Neutrophil (primary cell): ENCODE data around the gene CDH26.

Experiments used
- H3K27ac ChIP-seq: fragments of 200-600 bp; sonication (generic); 2 replicates; pipeline ENCODE4 v1.5.1; 2016; ENCODE audit warnings: mild to moderate bottlenecking, moderate library complexity
- H3K27me3 ChIP-seq: fragments of 200-600 bp; sonication (generic); 2 replicates; pipeline ENCODE4 v1.6.0; 2016; ENCODE audit warnings: mild to moderate bottlenecking
- H3K36me3 ChIP-seq: fragments of 200-600 bp; sonication (generic); 2 replicates; pipeline ENCODE4 v1.5.1; 2017
- H3K4me1 ChIP-seq, 2 experiments: fragments of 200-600 bp in 1 of 2; sonication (generic) in 1 of 2; 1 replicate in 1 of 2; 2 replicates in 1 of 2; pipeline versions ENCODE4 v1.5.1 to v1.6.1; 2013 to 2016; ENCODE audit warnings: low read depth in 1 of 2, low read length in 1 of 2, mild to moderate bottlenecking in 1 of 2, moderate library complexity in 1 of 2; ENCODE audit not compliant: control insufficient read depth in 1 of 2, insufficient read depth in 1 of 2
- H3K4me3 ChIP-seq, 2 experiments: fragments of 200-600 bp in 1 of 2; sonication (generic) in 1 of 2; 1 replicate in 1 of 2; 2 replicates in 1 of 2; pipeline ENCODE4 v1.5.1; 2013 to 2016; ENCODE audit warnings: low read depth in 1 of 2, low read length in 1 of 2, mild to moderate bottlenecking in 1 of 2, moderate library complexity in 1 of 2
- H3K9me3 ChIP-seq: fragments of 200-600 bp; sonication (generic); 2 replicates; pipeline ENCODE4 v1.5.1; 2016
- TF ChIP-seq, protein P1 (sequence below): fragments of 200-600 bp; sonication (generic); IDR thresholded peaks from 2 replicates; pipeline ENCODE4 v1.5.1; 2016; ENCODE audit warnings: antibody characterized with exemption

Gene CDH26

DNA sequence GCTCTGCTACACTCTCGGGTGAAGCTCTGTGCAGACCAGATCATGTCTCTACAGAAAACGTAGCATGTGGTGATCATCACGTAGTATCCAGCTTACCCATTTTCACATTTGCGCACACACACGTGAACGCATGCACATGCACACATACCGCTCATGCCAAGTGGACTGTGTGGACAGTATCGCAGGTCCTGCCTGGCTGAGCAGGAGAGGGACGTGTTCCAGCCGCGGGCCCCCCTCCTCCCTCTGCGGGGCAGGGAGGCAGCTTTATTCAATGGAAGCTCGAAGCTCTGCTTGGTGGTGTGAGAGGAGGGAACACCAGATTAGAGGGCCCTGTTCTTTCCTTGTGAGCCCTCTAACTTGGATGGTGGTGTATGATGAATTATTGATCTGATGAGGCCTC lies 51.1 kb downstream of the CDH26 start:
- no peaks in the 10 kb centered on the region for H3K27me3 ChIP-seq
- no peaks in the 10 kb centered on the region for H3K36me3 ChIP-seq
- H3K9me3 ChIP-seq: no peaks in the 10 kb centered on the region
- TF ChIP-seq, protein P1, sequence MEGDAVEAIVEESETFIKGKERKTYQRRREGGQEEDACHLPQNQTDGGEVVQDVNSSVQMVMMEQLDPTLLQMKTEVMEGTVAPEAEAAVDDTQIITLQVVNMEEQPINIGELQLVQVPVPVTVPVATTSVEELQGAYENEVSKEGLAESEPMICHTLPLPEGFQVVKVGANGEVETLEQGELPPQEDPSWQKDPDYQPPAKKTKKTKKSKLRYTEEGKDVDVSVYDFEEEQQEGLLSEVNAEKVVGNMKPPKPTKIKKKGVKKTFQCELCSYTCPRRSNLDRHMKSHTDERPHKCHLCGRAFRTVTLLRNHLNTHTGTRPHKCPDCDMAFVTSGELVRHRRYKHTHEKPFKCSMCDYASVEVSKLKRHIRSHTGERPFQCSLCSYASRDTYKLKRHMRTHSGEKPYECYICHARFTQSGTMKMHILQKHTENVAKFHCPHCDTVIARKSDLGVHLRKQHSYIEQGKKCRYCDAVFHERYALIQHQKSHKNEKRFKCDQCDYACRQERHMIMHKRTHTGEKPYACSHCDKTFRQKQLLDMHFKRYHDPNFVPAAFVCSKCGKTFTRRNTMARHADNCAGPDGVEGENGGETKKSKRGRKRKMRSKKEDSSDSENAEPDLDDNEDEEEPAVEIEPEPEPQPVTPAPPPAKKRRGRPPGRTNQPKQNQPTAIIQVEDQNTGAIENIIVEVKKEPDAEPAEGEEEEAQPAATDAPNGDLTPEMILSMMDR: no peak
- peaks cover 29 to 39% of the 10 kb centered on the region in 2 experiments for H3K4me1 ChIP-seq
- peak overlapping the region; percentile 81 for H3K27ac ChIP-seq
- no peak overlapping the region for H3K4me3 ChIP-seq

DNA sequence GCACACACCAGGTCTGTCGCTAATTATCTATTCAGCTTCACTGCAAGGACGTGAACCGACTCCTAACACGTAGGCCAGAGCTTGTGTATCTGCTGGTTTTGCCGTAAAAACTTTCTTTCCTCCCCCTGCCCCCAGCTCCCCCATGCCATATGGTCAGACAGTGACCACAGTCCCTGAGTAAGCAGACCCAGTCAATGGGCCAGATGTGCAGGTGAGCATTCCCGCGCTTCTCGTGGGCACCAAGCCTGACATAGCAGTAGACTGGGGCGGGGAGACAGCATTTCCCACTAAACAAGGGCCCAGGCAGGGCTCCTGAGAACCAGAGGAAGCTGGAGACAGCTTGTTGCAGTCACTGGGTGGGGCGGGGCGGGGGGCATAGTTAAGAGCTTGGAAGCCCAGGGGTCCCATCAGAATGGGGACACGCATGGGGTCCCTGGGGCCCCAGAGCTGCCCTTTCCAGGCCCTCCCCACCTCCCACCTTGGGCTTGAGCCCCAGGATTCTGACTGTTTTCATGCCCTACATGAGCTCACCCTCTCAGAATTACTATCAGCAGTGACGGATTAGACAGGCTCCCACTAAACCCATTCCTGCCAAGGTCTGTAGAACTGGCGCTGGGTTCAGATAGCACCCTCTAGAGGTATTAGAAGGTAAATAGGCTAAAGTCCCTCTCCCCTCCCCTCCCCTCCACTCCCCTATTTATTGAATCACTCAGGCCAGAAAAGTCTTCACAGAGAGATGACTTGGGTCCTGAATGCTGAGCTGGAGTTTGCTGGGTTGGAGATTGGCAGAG lies 51.8 kb downstream of the CDH26 start:
- Histone ChIP-seq H3K4me1 (peaks cover 33 to 46% of the 10 kb centered on the region in 2 experiments), H3K36me3 (no peaks in the 10 kb centered on the region), H3K27ac (peak overlapping the region; percentile 81), H3K4me3 (no peak overlapping the region), H3K27me3 (no peaks in the 10 kb centered on the region), H3K9me3 (no peaks in the 10 kb centered on the region)
- TF ChIP-seq, protein P1: no peak

DNA sequence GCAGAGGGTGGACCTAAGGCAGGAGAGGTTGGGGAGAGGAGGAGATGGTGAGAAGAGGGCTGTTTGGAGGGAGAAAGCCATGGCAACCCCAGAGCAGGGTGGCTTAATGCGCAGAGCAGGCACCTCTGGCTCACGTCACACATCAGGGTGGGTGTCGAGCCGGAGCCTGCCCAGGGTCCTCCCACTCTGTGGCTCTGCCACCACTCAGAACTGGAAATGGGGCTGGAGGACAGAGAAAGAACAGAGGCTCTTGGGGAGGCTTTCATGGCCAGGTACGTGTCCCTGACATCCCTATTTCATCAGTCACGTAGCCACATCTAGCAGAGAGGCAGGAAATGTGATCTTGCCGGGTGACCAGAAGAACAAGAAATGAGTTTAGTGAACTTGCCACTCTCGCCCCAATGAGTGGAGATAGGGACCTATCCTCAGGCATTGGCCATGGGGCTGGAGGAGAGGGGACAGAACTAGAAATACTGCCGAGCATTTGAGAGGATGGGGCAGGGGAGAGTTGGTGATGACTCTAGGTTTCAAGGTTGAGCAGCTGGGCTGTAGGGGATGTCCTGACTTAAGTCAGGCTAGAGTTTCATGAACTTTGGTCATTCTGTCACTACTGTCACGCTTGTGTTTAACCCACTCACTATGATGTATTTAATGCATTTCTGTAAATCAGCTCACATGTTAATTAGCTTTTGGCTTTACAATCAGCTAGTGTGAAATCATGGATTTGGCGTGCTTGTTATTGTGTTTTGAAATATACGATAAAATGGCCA lies 52.7 kb downstream of the CDH26 start:
- TF ChIP-seq, protein P1: no peak

DNA sequence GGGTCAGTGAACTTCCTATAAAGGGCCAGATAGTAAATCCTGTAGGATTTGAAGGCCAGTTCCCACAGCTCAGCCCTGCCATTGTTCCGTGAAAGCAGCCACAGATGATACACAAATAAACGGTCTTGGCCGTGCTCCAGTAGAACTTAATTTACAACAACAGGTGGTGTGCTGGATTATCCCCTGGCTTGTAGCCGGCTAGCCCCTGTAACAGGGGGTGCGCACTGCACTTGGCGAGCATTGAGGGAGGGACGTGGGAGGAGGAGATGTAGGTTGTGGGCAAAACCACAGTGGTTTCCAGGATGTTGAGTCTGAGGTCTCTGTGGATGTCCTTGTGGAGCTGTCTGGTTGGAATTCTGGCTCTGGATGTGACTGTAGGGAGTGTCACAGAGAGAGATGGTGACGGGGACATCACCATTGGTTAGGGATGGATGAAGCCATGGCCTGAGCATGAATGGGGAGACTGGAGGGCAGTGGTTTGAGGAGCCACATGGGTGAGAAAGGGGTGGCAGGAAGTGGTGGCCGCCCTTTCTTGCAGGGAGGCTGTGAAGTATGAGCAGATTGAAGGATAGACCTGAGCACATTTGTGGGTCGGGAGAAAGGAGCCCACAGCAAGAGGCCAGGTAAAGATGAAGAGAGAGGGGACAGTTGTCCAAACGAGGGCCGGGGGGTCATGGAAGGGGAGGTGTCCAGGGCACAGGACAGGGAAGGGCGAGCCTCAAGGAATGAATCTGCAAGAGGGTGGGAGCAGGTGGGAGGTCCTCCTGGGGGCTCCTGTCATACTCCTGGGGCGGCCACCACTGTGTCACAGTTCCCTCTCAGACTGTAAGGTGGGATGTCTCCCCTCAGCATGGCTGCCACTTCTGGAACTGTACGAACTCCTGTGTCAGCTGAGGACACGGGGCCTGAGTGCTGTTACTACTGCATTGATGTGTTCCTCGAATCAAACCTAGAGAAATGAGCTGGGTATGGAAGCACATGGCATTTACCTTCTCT lies 53.6 kb downstream of the CDH26 start:
- H3K4me1 ChIP-seq: peaks cover 48 to 63% of the 10 kb centered on the region in 2 experiments
- TF ChIP-seq, protein P1: no peak
- H3K27me3 ChIP-seq: no peaks in the 10 kb centered on the region
- H3K4me3 ChIP-seq: no peak overlapping the region
- H3K36me3 ChIP-seq: no peaks in the 10 kb centered on the region
- H3K9me3 ChIP-seq: no peaks in the 10 kb centered on the region
- H3K27ac ChIP-seq: no peak overlapping the region

More for the DNA sequence above, 52.7 kb downstream of the CDH26 start:
- H3K27me3 ChIP-seq: no peaks in the 10 kb centered on the region
- H3K9me3 ChIP-seq: no peaks in the 10 kb centered on the region
- no peak overlapping the region for H3K4me3 ChIP-seq
- no peaks in the 10 kb centered on the region for H3K36me3 ChIP-seq
- peak overlapping the region; percentile 58 for H3K27ac ChIP-seq
- H3K4me1 ChIP-seq: peaks cover 39 to 54% of the 10 kb centered on the region in 2 experiments
